ENCODE measurements around the gene FIP1L1. TPM values are rescaled to one million over a fixed set of nuclear protein-coding genes. Genes with fewer than 3 reads are reported as not detected.

FIP1L1 gene
- total and polyA plus RNA-seq, 2 of the 13 experiments (the other 11 are each of a cell fraction or from before 2014, with no cell fraction given): 14.9 to 69.4 TPM

DNA sequence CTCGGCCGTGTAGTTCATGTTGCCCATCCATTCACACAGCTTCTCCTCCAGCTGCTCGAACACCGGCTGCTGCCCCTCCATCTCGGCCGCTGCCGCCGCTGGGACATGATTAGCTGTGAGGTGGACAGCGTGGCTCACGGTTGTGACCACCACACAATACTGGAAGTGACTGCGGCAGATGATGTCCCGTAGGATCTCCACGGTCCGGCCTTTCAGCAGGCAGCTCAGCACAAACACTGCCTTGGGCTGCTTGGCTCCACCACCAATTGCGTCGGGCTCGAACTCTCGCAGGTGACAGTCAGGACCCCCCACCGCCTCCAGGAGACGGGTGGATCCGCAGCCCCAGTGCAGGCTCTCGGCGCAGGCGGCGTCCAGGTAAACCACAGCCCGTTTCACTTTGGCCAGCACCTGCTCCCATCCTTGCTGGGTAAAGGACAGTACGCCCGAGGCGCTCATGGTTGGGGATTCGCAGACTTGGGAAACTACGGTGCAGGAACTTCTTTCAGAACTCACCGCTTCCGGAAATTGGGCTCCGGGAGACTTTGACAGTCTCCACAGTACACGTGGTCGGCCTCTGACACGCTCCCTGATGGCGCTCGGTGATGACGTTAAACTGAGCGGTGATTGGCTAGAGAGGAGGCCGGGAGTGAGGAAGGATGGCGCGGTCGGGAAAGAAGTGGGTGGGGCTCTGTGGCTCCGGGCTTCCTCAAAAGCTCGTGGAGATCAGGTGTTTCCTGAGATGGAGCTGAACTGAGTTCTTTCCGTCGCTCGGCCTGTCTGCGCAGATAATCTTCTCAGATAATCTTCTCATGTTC is 11.7 kb upstream of the FIP1L1 start, which contains the start of gene SCFD2 (continued):
- TF ChIP-seq ZBTB3 (CRISPR knock-in tag; IDR thresholded peaks at IDR 0.05; ENCODE audit: borderline replicate concordance, low read depth): 0 out of 2 replicates have a peak, but pooled peaks have one; percentile 73
- TF ChIP-seq ZFP36L2 (CRISPR knock-in tag; IDR thresholded peaks at IDR 0.05): no peak
- no peak for TF ChIP-seq ESRRA (CRISPR knock-in tag; IDR thresholded peaks at IDR 0.05; ENCODE audit: low read depth)
- no peak for TF ChIP-seq KDM6A (CRISPR knock-in tag; IDR thresholded peaks at IDR 0.05; ENCODE audit: low read depth)
- no peak for TF ChIP-seq ZNF20 (CRISPR knock-in tag; IDR thresholded peaks at IDR 0.05)
- TF ChIP-seq ZNF792 (CRISPR knock-in tag; IDR thresholded peaks at IDR 0.05): 0 out of 2 replicates have a peak, but pooled peaks have one; percentile 46
- TF ChIP-seq THAP8 (CRISPR knock-in tag; IDR thresholded peaks at IDR 0.05; ENCODE audit: borderline replicate concordance): no peak
- TF ChIP-seq, protein P1, sequence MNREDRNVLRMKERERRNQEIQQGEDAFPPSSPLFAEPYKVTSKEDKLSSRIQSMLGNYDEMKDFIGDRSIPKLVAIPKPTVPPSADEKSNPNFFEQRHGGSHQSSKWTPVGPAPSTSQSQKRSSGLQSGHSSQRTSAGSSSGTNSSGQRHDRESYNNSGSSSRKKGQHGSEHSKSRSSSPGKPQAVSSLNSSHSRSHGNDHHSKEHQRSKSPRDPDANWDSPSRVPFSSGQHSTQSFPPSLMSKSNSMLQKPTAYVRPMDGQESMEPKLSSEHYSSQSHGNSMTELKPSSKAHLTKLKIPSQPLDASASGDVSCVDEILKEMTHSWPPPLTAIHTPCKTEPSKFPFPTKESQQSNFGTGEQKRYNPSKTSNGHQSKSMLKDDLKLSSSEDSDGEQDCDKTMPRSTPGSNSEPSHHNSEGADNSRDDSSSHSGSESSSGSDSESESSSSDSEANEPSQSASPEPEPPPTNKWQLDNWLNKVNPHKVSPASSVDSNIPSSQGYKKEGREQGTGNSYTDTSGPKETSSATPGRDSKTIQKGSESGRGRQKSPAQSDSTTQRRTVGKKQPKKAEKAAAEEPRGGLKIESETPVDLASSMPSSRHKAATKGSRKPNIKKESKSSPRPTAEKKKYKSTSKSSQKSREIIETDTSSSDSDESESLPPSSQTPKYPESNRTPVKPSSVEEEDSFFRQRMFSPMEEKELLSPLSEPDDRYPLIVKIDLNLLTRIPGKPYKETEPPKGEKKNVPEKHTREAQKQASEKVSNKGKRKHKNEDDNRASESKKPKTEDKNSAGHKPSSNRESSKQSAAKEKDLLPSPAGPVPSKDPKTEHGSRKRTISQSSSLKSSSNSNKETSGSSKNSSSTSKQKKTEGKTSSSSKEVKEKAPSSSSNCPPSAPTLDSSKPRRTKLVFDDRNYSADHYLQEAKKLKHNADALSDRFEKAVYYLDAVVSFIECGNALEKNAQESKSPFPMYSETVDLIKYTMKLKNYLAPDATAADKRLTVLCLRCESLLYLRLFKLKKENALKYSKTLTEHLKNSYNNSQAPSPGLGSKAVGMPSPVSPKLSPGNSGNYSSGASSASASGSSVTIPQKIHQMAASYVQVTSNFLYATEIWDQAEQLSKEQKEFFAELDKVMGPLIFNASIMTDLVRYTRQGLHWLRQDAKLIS (CRISPR knock-in tag; IDR thresholded peaks at IDR 0.05): peak; percentile 36; the same call in 1 of the 2 replicates
- no peak for TF ChIP-seq HNRNPH1 (optimal IDR thresholded peaks at IDR 0.05; ENCODE audit: low read depth, low read length)
- TF ChIP-seq NKX3-1 (CRISPR knock-in tag; IDR thresholded peaks at IDR 0.05): peak; percentile 54; the same call in 1 of the 2 replicates
- no peak; the same call in 1 of the 2 replicates for TF ChIP-seq ZNF83 (CRISPR knock-in tag; IDR thresholded peaks at IDR 0.05; ENCODE audit: borderline replicate concordance)
- TF ChIP-seq, protein P2, sequence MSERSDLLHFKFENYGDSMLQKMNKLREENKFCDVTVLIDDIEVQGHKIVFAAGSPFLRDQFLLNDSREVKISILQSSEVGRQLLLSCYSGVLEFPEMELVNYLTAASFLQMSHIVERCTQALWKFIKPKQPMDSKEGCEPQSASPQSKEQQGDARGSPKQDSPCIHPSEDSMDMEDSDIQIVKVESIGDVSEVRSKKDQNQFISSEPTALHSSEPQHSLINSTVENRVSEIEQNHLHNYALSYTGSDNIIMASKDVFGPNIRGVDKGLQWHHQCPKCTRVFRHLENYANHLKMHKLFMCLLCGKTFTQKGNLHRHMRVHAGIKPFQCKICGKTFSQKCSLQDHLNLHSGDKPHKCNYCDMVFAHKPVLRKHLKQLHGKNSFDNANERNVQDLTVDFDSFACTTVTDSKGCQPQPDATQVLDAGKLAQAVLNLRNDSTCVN (CRISPR knock-in tag; IDR thresholded peaks at IDR 0.05; ENCODE audit: borderline replicate concordance): no peak
- TF ChIP-seq, protein P3, sequence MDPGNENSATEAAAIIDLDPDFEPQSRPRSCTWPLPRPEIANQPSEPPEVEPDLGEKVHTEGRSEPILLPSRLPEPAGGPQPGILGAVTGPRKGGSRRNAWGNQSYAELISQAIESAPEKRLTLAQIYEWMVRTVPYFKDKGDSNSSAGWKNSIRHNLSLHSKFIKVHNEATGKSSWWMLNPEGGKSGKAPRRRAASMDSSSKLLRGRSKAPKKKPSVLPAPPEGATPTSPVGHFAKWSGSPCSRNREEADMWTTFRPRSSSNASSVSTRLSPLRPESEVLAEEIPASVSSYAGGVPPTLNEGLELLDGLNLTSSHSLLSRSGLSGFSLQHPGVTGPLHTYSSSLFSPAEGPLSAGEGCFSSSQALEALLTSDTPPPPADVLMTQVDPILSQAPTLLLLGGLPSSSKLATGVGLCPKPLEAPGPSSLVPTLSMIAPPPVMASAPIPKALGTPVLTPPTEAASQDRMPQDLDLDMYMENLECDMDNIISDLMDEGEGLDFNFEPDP (CRISPR knock-in tag; conservative IDR thresholded peaks at IDR 0.05): no peak
- TF ChIP-seq ZNF777 (CRISPR knock-in tag; IDR thresholded peaks at IDR 0.05): no peak; the same call in 1 of the 2 replicates
- TF ChIP-seq, protein P4, sequence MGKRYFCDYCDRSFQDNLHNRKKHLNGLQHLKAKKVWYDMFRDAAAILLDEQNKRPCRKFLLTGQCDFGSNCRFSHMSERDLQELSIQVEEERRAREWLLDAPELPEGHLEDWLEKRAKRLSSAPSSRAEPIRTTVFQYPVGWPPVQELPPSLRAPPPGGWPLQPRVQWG (CRISPR knock-in tag; IDR thresholded peaks at IDR 0.05; ENCODE audit: borderline replicate concordance, low read depth): no peak
- TF ChIP-seq MXI1 (IDR thresholded peaks at IDR 0.05; ENCODE audit: borderline replicate concordance, low read depth, low read length): peak; percentile 100
- TF ChIP-seq CC2D1A (CRISPR knock-in tag; IDR thresholded peaks at IDR 0.05): no peak
- TF ChIP-seq, protein P5, sequence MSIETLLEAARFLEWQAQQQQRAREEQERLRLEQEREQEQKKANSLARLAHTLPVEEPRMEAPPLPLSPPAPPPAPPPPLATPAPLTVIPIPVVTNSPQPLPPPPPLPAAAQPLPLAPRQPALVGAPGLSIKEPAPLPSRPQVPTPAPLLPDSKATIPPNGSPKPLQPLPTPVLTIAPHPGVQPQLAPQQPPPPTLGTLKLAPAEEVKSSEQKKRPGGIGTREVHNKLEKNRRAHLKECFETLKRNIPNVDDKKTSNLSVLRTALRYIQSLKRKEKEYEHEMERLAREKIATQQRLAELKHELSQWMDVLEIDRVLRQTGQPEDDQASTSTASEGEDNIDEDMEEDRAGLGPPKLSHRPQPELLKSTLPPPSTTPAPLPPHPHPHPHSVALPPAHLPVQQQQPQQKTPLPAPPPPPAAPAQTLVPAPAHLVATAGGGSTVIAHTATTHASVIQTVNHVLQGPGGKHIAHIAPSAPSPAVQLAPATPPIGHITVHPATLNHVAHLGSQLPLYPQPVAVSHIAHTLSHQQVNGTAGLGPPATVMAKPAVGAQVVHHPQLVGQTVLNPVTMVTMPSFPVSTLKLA (IDR thresholded peaks at IDR 0.05): peak; percentile 97
- TF ChIP-seq RORA (CRISPR knock-in tag; IDR thresholded peaks at IDR 0.05): no peak
